SU-DHL-6 (cell line): ENCODE results near the gene ANAPC2.

Source experiments
- CTCF ChIP-seq: fragments of 200-600 bp; sonication (generic); IDR thresholded peaks from one replicate; pipeline ENCODE4 v1.5.1; 2017; ENCODE audit warnings: antibody characterized with exemption, mild to moderate bottlenecking, low read length, moderate library complexity; ENCODE audit not compliant: insufficient read depth, poor library complexity, severe bottlenecking
- EZH2phosphoT487 ChIP-seq: fragments of 200-600 bp; sonication (generic), shearing (Covaris generic); conservative IDR thresholded peaks from 2 replicates; pipeline ENCODE4 v1.6.1; 2018; ENCODE audit warnings: mild to moderate bottlenecking, antibody characterized with exemption, low read length, moderate library complexity, mixed read lengths

- TF ChIP-seq EZH2phosphoT487: no peak
- TF ChIP-seq CTCF: no peak
Measured at GRCh38 chr9:137215196-137215986, 27.0 kb upstream of the ANAPC2 start.
